ENCODE data around the gene NR2C1. TPM values are rescaled to one million over a fixed set of nuclear protein-coding genes. Genes with fewer than 3 reads are reported as not detected.

Gene NR2C1
- total and polyA plus RNA-seq, 10 of the 15 experiments (the other 5 are each of a cell fraction or from before 2014, with no cell fraction given): 8.8 to 38.1 (median 31.3) TPM

DNA sequence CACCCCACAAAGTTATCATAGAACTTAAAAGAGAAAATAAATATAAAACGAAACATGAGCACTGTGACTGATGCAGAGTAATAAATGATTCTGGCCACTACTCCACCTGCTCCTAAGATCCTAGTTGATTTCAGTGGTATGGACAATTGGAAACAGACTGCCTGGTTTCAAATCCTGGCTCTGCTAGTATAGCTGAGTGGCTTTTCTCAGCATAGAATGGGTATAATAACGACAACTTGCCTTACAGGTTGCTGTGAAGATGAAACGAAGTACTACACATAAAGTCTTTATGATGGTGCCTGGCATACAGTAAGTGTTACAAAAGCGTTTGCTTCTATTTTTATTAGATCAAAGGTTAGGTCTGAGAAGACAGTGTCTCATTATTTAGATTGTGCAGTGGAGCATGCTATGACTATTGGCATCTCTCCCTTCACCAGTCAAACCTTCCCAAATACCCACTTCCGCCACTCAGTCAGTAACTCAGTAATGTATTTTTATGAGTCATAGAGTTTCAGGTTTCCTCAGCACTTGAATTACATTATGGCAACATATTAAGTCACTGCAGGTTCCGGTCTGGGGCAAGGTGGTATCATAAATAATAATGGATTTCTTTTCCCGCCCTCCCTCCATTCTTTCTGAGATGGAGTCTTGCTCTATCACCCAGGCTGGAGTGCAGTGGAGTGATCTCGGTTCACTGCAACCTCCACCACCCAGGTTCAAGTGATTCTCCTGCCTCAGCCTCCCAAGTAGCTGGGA, 29.7 kb upstream of the NR2C1 start (continued):
- TF ChIP-seq, protein P1, sequence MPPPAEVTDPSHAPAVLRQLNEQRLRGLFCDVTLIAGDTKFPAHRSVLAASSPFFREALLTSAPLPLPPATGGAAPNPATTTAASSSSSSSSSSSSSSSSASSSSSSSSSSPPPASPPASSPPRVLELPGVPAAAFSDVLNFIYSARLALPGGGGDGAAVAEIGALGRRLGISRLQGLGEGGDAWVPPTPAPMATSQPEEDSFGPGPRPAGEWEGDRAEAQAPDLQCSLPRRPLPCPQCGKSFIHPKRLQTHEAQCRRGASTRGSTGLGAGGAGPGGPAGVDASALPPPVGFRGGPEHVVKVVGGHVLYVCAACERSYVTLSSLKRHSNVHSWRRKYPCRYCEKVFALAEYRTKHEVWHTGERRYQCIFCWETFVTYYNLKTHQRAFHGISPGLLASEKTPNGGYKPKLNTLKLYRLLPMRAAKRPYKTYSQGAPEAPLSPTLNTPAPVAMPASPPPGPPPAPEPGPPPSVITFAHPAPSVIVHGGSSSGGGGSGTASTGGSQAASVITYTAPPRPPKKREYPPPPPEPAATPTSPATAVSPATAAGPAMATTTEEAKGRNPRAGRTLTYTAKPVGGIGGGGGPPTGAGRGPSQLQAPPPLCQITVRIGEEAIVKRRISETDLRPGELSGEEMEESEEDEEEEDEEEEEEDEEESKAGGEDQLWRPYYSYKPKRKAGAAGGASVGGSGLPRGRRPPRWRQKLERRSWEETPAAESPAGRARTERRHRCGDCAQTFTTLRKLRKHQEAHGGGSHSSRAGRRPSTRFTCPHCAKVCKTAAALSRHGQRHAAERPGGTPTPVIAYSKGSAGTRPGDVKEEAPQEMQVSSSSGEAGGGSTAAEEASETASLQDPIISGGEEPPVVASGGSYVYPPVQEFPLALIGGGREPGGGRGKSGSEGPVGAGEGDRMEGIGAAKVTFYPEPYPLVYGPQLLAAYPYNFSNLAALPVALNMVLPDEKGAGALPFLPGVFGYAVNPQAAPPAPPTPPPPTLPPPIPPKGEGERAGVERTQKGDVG (CRISPR knock-in tag; IDR thresholded peaks at IDR 0.05): no peak
- TF ChIP-seq SMARCA5 (IDR thresholded peaks at IDR 0.05) (peak; percentile 69; the same call in 1 of the 2 replicates), SREBF2 (IDR thresholded peaks at IDR 0.05; ENCODE audit: low read length) (no peak), IKZF2 (IDR thresholded peaks at IDR 0.05) (peak; percentile 96 to 97), TCF7 (IDR thresholded peaks at IDR 0.05; ENCODE audit: borderline replicate concordance) (peak; percentile 96), POLR2A (IDR thresholded peaks at IDR 0.05; ENCODE audit: low read depth, low read length) (no peak), FOS (IDR thresholded peaks at IDR 0.05; ENCODE audit: borderline replicate concordance, extremely low read depth, insufficient read length) (no peak), SREBF1 (IDR thresholded peaks at IDR 0.05; ENCODE audit: low read length) (peak; percentile 84), WRNIP1 (IDR thresholded peaks at IDR 0.05; ENCODE audit: borderline replicate concordance, low read depth, low read length) (no peak), SMAD1 (IDR thresholded peaks at IDR 0.05; ENCODE audit: low read depth, partially characterized antibody) (peak; percentile 38), TCF12 (IDR thresholded peaks at IDR 0.05; ENCODE audit: low read depth, low read length) (no peak), NRF1 (conservative IDR thresholded peaks at IDR 0.05; ENCODE audit: low read depth, low read length) (no peak), NBN (IDR thresholded peaks at IDR 0.05) (0 out of 2 replicates have a peak, but pooled peaks have one; percentile 62), CBFB (IDR thresholded peaks at IDR 0.05; ENCODE audit: low read depth) (0 out of 2 replicates have a peak, but pooled peaks have one; percentile 44), SIX5 (IDR thresholded peaks at IDR 0.05; ENCODE audit: low read depth, low read length, severe bottlenecking) (no peak), CHD2 (IDR thresholded peaks at IDR 0.05; ENCODE audit: borderline replicate concordance, low read depth, low read length) (no peak), SMAD5 (IDR thresholded peaks at IDR 0.05; ENCODE audit: low read depth) (no peak), PML (IDR thresholded peaks at IDR 0.05; ENCODE audit: low read length) (peak; percentile 90), MEF2B (IDR thresholded peaks at IDR 0.05; ENCODE audit: partially characterized antibody, poor library complexity, severe bottlenecking) (peak; percentile 87), PAX5 (IDR thresholded peaks at IDR 0.05; ENCODE audit: borderline replicate concordance, low read depth, low read length) (peak; percentile 98)
- TF ChIP-seq, protein P2, sequence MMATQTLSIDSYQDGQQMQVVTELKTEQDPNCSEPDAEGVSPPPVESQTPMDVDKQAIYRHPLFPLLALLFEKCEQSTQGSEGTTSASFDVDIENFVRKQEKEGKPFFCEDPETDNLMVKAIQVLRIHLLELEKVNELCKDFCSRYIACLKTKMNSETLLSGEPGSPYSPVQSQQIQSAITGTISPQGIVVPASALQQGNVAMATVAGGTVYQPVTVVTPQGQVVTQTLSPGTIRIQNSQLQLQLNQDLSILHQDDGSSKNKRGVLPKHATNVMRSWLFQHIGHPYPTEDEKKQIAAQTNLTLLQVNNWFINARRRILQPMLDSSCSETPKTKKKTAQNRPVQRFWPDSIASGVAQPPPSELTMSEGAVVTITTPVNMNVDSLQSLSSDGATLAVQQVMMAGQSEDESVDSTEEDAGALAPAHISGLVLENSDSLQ (IDR thresholded peaks at IDR 0.05): peak; percentile 32; the same call in 1 of the 2 replicates
- TF ChIP-seq, protein P3, sequence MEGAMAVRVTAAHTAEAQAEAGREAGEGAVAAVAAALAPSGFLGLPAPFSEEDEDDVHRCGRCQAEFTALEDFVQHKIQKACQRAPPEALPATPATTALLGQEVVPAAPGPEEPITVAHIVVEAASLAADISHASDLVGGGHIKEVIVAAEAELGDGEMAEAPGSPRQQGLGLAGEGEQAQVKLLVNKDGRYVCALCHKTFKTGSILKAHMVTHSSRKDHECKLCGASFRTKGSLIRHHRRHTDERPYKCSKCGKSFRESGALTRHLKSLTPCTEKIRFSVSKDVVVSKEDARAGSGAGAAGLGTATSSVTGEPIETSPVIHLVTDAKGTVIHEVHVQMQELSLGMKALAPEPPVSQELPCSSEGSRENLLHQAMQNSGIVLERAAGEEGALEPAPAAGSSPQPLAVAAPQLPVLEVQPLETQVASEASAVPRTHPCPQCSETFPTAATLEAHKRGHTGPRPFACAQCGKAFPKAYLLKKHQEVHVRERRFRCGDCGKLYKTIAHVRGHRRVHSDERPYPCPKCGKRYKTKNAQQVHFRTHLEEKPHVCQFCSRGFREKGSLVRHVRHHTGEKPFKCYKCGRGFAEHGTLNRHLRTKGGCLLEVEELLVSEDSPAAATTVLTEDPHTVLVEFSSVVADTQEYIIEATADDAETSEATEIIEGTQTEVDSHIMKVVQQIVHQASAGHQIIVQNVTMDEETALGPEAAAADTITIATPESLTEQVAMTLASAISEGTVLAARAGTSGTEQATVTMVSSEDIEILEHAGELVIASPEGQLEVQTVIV (IDR thresholded peaks at IDR 0.05; ENCODE audit: borderline replicate concordance, partially characterized antibody): no peak
- TF ChIP-seq, protein P4, sequence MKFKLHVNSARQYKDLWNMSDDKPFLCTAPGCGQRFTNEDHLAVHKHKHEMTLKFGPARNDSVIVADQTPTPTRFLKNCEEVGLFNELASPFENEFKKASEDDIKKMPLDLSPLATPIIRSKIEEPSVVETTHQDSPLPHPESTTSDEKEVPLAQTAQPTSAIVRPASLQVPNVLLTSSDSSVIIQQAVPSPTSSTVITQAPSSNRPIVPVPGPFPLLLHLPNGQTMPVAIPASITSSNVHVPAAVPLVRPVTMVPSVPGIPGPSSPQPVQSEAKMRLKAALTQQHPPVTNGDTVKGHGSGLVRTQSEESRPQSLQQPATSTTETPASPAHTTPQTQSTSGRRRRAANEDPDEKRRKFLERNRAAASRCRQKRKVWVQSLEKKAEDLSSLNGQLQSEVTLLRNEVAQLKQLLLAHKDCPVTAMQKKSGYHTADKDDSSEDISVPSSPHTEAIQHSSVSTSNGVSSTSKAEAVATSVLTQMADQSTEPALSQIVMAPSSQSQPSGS (IDR thresholded peaks at IDR 0.05; ENCODE audit: low read length): peak; percentile 97
- TF ChIP-seq, protein P5, sequence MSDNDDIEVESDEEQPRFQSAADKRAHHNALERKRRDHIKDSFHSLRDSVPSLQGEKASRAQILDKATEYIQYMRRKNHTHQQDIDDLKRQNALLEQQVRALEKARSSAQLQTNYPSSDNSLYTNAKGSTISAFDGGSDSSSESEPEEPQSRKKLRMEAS (IDR thresholded peaks at IDR 0.05; ENCODE audit: low read depth, low read length): no peak

All from GM12878 (cell line).